Activated CD4-positive, alpha-beta memory T cell treated with anti-CD3 and anti-CD28 coated beads for 36 hours (primary cell): ENCODE results near the gene LLGL1. TPM values are rescaled to one million over a fixed set of nuclear protein-coding genes. Genes with fewer than 3 reads are reported as not detected.

Source experiments
- CTCF ChIA-PET: fragments of 350-600 bp; sonication (Branson Sonifier 250); formaldehyde crosslinking; loops from one replicate; lab custom pipeline; 2021; ENCODE audit warnings: antibody characterized with exemption, inconsistent platforms; lab: Charles Lee
- POLR2A ChIA-PET: fragments of 350-600 bp; sonication (Branson Sonifier 250); formaldehyde crosslinking; loops from one replicate; lab custom pipeline; 2021; ENCODE audit warnings: antibody characterized with exemption; lab: Charles Lee
- DNase-seq: peaks from one replicate; pipeline ENCODE4 v3.0.0-alpha.2; 2020
- H3K27ac Mint-ChIP-seq: one replicate; pipeline ENCODE4 v1.8.0; 2021; ENCODE audit warnings: mixed read lengths
- H3K27me3 Mint-ChIP-seq: one replicate; pipeline ENCODE4 v1.8.0; 2021; ENCODE audit warnings: mixed read lengths
- H3K36me3 Mint-ChIP-seq: one replicate; pipeline ENCODE4 v1.8.0; 2021; ENCODE audit warnings: mixed read lengths
- H3K4me1 Mint-ChIP-seq: one replicate; pipeline ENCODE4 v1.8.0; 2021; ENCODE audit warnings: low read depth, mixed read lengths
- H3K4me3 Mint-ChIP-seq: one replicate; pipeline ENCODE4 v1.8.0; 2021; ENCODE audit warnings: mild to moderate bottlenecking, mixed read lengths
- H3K9me3 Mint-ChIP-seq: one replicate; pipeline ENCODE4 v1.8.0; 2021; ENCODE audit warnings: mixed read lengths
- intact Hi-C: fragments of 100-400 bp; cut with micrococcal nuclease; formaldehyde crosslinking; loops from one replicate; pipeline ENCODE4 v1.15.1; 2023
- total RNA-seq, 2 experiments: library from RNA; stranded (reverse); gene quantifications; one replicate each; pipeline ENCODE4 v1.2.3, GENCODE V29; 2021

The LLGL1 gene
- total RNA-seq, 2 experiments from 2014 or later, result 27.3 to 27.5 TPM

- Mint-ChIP-seq H3K27me3 (no peaks in the 10 kb centered on the region), H3K36me3 (peaks cover 32% of the 10 kb centered on the region), H3K4me3 (no peak overlapping the region), H3K27ac (no peak overlapping the region), H3K4me1 (no peaks in the 10 kb centered on the region), H3K9me3 (no peaks in the 10 kb centered on the region)
- ChIA-PET POLR2A (interaction anchor here (1.0 kb wide), 1 partner anchor 17 kb away, joined by 3 read pairs; no protein-coding TSS in a partner anchor), CTCF (no interaction called here)
- no peak for DNase-seq
- intact Hi-C loops, result no loop called here
Observed at GRCh38 chr17:18291718-18292540, 66.5 kb downstream of the LLGL1 start.

Other genes starting within 250 kb of the LLGL1 start
- 10 to 100 TPM; 27.5 to 30.0 TPM for gene ATPAF2, start 186.5 kb upstream of the LLGL1 start, total RNA-seq
- gene GID4, start 186.2 kb upstream of the LLGL1 start, total RNA-seq, result 1 to 10 TPM; 6.1 to 6.2 TPM
- gene DRG2, start 137.7 kb upstream of the LLGL1 start, total RNA-seq, result 10 to 100 TPM; 37.7 to 39.3 TPM
- gene MYO15A, start 116.9 kb upstream of the LLGL1 start, total RNA-seq, result 1 to 10 TPM in 1 of 2 experiments, under 1 TPM in 1; 0.78 to 1.3 TPM
- 100 to 1,000 TPM; 122 to 127 TPM for gene ALKBH5, start 41.8 kb upstream of the LLGL1 start, total RNA-seq
- 100 to 1,000 TPM; 357 to 359 TPM for gene FLII, start 33.1 kb downstream of the LLGL1 start, total RNA-seq
- gene MIEF2, start 35.0 kb downstream of the LLGL1 start, total RNA-seq, result 1 to 10 TPM; 6.5 to 6.8 TPM
- 10 to 100 TPM; 52.4 to 53.0 TPM for gene TOP3A, start 89.4 kb downstream of the LLGL1 start, total RNA-seq
- 10 to 100 TPM; 11.1 to 11.3 TPM for gene SMCR8, start 89.7 kb downstream of the LLGL1 start, total RNA-seq
- 10 to 100 TPM; 49.2 to 49.9 TPM for gene SHMT1, start 137.9 kb downstream of the LLGL1 start, total RNA-seq
- gene EVPLL, start 152.1 kb downstream of the LLGL1 start, total RNA-seq, result not detected